LHCN-M2 (cell line): ENCODE measurements around the gene TMEM82. TPM values are rescaled to one million over a fixed set of nuclear protein-coding genes. Genes with fewer than 3 reads are reported as not detected.

Experiments
- DNase-seq: peaks from one replicate; pipeline ENCODE4 v3.0.0-alpha.2; 2012; ENCODE audit warnings: low read depth
- total RNA-seq: library from RNA; depleted of rRNA; stranded (reverse); fragments of >200 nt; gene quantifications from 2 replicates; pipeline ENCODE4 v1.2.3, GENCODE V29; 2014

Gene TMEM82
- total RNA-seq, 1 experiment from 2014 or later: 0.11 TPM

DNA sequence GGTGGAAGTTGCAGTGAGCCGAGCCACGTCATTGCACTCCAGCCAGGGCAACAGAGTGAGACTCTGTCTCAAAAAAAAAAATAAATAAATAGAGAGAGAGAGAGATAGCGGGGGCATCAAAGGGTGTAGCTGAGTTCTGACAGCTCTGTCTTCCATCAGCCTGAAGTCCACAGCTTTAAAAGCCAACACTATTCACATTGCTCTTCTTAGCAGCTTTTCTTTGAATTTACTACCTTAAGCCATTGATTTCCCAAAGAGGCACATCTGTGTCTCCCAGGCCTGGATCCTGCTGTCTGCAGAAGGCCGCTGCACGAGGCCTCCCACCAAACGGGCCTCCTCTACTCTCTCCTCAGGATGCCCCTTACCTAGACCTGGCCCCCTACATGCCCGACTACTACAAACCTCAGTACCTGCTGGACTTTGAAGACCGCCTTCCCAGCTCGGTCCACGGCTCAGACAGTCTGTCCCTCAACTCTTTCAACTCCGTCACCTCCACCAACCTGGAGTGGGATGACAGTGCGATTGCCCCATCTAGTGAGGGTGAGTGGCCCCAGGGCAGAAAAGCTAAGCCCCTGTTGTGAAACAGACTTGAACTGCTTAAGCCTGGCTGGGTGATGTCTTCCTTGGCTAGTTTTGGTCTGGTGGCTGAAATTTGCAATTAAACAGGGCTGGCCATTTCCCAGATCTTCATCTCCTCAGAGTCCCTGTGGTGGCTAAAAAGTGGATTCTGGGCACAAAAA lies 22.7 kb upstream of the TMEM82 start:
- no peak for DNase-seq

DNA sequence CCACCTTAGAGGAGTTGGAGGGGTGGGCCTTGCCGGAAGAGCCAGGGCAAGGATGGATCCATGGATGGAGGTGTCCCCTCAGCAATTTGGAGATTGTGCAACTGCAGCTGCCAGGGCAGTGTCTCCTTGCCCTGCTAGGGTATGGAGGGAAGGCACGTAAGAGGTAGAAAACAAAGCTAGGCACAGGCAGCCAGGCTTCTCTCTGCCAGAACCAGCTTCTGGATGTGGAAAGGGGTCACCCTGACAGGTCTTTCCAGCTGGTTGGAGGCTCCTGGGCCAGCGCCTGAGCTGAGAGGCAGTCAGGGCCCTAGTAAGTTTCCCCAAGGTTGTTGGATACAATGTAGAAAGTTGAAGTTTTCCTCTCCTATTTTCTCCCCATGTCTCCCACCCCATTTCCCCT lies 21.4 kb upstream of the TMEM82 start:
- DNase-seq: no peak

DNA sequence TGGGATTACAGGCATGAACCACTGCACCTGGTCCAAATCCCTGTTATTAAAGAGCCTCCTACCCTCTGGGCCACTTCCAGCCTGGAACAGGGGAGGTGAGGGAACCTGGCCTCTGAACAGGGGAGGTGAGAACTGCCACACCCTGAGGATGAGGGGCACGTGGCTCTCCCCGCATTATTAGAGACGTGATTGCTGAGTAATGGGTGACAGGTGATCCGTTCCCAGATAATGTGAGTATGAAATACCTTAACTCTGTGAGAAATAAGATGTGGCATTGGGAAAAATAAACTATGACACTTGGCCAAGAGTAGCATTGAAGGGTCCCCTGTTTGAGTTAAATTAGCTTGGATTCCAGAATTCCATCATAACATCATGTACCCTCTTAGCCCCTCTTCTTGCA lies 19.9 kb upstream of the TMEM82 start:
- DNase-seq: no peak

DNA sequence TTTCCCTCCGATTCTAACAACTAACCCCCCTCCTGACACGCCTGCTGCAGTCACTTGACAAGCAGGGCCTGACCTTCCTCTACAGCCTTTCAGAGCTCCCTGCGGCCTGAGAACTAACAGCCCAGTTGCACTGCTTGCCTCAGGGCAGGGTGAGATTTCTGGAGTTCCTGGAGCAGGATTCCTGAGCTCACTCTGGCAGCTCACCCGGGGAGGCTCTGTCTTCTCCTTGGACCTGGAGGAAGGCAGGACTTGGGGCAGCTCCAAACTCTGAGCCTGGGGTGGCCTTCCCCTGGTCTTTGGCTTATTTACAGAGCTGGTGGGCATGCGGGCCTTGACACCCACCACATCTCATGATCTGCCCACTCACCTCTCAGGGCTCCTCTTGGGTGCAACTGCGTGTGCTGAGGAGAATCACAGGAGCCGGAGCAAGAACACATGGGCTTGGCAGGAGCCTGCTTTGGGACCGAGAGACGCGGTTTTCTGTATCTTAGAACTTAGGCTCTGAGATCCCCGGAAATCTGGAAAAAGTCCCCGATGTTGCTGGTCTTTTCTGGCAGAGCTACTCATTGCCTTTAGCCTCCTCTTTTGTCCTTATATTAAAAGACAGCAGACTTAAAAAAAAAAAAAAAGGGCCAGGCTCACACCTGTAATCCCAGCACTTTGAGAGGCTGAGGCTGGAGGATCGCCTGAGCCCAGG lies 19.3 kb upstream of the TMEM82 start:
- DNase-seq: no peak

DNA sequence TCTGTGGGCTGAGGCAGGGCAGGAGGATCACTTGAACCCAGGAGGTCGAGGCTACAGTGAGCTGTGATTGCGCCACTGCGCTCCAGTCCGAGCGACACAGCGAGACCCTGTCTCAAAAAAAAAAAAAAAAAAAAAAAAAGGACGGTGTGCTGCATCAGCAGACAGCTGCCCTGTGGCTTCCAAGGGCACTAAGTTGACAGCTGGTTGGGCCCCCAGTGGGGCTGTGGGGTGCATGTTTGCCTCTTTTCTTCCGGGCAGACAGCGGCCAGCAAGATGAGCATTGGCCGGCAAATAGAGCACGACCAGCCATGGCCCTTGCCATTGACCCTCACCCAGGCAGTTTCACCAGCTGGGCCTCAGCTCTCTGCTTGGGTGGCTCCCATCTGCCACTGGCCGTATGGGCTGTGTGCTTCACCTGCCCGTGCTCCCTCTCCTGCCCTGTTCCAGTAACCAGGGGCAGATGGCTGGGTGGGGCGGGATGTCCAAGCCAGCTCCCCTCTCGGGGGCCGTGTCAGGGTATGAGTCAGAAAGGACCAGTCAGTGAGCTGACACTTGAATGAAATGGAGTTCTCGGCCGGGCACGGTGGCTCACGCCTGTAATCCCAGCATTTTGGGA lies 18.6 kb upstream of the TMEM82 start:
- DNase-seq: peak; percentile 20

DNA sequence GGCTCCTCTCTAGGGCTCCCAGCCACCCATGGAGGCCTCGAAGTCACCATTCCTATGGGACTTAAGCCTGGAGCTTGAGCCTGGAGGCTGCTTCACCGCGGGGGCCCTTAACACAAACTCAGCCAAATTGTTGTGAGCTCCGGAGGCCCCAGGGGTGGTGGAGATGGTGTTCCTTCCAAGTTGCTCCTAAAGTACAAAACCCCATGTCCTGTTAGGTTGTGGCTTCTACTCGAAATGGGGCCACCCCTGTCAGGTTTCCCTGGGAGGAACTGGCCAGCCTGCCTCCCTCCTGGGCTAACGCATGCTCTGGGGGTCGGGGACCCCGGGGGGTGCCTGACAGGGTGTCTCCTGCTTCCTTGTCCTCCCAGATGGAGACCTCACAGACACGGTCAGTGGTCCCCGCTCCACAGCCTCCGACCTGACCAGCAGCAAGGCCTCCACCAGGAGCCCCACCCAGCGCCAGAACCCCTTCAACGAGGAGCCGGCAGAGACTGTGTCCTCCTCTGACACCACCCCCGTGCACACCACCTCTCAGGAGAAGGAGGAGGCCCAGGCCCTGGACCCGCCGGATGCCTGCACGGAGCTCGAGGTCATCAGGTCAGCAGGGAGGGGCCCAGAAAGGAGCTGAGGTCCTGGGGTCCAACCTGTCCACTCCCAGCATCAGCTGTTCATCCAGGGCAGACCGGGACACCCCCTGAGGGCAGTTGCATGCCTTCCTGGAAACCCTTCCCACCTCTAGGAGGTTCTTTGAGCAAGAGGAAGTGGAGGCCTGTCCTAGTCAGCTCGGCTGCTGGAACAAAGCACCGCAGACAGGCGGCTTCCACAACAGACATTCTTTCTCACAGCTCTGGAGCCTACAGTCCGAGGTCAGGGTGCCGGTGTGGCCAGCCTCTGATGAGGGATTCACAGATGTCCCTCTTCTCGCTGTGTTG lies 17.1 kb upstream of the TMEM82 start:
- DNase-seq: no peak

DNA sequence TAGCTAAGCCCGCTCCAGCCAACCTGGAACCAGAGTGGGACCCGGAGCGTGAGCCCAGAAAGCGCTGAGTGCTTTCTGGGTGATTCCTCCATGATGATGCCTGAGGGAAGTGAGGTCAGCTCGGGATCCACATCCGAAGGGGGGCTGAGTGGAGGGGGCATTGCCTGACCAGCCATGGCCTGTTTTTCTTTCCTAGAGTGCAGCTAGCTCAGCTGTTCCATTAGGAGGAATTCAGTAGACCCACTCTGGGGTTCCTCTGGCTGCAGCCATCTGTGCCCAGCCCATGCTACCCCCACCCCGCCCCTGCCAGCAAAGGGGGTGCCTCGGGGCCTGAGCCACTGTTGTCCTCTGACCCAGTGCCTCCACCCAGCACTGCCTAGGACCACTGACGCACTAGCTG lies 15.8 kb upstream of the TMEM82 start:
- DNase-seq: no peak

DNA sequence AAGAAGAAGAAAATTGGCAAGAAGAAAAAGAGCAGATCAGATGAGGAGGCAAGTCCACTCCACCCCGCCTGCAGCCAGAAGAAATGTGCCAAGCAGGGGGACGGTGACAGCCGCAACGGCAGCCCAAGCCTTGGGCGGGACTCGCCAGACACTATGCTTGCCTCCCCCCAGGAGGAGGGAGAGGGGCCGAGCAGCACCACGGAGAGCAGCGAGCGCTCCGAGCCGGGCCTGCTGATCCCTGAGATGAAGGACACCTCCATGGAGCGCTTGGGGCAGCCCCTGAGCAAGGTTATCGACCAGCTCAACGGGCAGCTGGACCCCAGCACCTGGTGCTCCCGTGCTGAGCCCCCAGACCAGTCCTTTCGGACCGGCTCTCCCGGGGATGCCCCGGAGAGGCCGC lies 15.3 kb upstream of the TMEM82 start:
- no peak for DNase-seq

DNA sequence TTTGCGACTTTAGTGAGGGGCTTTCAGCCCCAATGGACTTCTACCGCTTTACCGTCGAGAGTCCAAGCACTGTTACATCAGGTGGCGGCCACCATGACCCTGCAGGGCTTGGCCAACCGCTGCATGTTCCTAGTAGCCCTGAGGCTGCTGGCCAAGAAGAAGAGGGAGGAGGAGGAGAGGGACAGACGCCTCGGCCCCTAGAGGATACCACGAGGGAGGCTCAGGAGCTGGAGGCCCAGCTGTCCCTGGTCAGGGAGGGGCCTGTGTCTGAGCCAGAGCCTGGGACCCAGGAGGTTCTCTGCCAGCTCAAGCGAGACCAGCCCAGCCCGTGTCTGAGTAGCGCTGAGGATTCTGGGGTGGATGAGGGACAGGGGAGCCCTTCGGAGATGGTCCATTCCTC lies 14.9 kb upstream of the TMEM82 start:
- DNase-seq: no peak

DNA sequence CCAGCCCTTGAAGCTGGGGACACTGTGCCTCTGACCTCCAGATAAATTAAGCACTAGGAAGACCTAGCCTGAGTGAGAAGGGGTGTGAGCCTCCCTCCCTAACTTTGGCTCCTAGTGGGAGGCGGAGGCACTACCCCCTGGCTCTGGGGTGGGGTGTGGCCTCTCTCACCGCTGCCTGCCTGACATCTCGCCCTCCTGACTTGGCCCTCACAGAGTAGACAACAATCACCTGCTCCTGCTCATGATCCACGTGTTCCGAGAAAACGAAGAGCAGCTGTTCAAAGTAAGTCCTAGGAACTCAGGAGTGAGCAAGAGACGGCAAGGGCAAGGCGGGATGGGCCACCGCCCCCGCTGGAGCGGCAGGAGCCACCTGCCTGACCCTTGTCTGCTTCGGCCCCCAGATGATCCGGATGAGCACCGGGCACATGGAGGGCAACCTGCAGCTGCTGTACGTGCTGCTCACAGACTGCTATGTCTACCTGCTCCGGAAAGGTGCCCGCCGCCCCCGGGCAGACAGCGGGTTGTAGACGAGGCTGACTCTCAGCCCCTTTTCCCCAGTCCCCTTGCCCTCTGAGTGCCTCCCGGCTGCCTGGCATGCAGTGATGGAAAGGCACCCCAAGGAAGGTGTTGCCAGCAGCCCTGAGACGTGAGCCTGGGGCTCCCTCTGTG lies 14.3 kb upstream of the TMEM82 start:
- DNase-seq: no peak

DNA sequence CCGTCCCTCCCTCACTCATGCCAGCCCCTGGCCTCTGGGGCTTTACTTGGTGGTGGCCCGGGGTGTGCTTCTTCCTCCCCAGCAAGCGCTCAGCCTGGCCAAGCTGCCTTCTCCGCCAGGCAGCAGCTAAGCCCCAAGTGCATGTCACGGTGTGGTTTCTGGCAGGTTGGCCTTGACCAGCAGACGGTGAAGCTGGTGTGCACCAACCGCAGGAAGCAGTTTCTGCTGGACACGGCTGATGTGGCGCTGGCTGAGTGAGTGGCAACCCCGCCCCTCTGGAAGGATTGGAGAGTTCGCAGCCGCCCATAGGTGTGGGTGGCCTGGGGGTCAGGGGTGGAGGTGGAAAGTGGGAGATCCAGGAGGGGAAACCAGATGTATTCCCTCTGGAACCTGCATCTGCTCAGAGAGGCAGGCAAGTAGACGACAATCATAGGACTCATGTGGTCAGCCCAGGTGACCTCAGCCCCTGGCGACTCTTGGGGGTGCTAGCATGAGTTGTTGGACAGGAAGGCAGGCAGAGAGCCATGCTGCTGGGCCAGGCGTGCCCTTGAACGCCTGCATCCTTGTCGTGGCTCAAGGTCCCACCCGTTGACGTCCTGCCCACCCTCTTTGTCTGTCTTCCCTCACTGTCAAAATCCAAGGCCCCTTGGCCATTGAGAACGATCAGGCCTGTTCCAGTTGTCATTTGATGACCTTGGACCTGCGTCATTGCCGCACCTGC lies 13.2 kb upstream of the TMEM82 start:
- DNase-seq: no peak

DNA sequence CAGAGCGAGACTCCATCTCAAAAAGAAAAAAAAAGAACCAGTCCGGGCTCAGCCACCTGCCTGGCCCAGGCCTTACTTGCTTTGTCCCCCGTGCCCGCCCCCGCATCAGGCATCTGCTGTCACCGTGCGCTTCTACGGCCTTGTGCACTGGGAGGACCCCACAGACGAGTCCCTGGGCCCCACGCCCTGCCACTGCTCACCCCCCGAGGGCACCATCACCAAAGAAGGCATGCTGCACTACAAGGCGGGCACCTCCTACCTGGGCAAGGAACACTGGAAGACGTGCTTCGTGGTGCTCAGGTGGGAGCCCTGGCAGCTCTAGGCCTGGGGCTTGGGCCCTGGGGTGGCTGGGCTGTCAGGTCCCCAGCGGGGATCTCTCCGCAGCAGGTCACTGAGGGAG lies 11.9 kb upstream of the TMEM82 start:
- DNase-seq: no peak

DNA sequence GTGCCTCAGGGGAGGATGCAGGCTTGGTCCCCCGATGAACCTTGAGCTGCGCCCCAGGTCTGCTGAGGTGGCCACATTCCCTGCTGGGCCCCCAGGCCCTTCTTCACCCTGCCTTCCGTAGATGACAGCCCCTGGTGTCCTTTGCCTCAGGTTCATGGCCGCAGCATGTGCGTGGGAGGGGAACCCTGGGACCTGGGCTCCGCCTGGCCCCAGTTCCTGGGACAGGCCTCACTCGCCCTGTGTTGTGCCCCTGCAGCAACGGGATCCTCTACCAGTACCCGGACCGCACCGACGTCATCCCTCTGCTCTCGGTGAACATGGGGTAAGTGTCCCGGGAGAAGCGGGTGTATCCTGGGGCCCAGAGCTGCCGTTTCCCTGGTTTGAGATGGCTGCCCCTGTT lies 11.4 kb upstream of the TMEM82 start:
- no peak for DNase-seq

DNA sequence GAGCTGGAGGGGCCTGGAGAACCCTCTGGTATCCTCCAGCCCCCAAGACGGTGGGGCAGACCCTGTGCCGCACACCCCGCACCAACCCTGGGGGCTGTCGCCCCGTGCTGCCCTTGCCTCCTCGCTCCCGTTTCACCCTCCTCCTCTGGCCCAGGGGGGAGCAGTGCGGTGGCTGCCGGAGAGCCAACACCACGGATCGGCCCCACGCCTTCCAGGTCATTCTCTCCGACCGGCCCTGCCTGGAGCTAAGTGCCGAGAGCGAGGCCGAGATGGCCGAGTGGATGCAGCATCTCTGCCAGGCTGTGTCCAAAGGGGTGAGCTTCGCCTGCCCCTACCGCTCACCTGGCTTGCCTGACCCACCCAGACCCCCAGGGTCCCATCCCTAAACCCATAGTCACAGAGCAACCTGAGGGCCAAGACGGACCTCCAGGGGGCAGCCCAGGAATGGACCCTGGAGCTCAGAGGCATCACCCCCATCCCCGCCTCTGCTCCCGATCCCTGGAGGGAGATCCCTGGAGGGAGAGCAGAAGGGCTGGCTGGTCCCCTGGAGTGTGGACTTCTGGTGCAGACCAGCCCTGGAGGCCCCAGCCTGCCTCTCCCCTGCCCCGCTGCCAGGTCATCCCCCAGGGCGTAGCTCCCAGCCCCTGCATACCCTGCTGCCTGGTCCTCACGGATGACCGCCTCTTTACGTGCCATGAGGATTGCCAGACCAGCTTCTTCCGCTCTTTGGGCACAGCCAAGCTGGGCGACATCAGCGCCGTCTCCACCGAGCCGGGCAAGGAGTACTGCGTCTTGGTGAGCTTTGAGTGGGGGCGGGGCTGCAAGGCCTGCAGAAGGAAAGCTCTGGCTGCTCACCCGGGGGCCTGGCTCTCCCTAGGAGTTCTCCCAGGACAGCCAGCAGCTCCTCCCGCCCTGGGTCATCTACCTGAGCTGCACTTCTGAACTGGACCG lies 10.3 kb upstream of the TMEM82 start:
- no peak for DNase-seq

DNA sequence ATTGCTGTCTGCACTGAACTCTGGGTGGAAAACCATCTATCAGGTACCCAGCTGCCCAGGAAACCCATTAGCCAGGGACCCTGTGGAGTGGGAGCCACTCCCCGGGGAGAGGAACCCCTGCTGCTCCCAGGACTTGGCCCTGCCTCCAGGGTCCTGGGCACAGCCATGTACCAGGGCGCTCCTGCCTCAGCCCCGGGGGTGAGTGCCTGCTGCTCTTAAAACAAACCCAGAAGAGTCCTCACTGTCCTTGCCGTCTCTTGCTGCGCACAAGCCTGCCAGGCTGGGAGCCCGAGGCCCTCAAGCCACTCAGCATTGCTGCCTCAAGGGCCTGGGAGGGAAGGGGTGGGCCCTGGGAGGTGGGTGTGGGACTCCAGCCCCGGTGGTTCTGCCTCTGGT lies 9.6 kb upstream of the TMEM82 start:
- no peak for DNase-seq

DNA sequence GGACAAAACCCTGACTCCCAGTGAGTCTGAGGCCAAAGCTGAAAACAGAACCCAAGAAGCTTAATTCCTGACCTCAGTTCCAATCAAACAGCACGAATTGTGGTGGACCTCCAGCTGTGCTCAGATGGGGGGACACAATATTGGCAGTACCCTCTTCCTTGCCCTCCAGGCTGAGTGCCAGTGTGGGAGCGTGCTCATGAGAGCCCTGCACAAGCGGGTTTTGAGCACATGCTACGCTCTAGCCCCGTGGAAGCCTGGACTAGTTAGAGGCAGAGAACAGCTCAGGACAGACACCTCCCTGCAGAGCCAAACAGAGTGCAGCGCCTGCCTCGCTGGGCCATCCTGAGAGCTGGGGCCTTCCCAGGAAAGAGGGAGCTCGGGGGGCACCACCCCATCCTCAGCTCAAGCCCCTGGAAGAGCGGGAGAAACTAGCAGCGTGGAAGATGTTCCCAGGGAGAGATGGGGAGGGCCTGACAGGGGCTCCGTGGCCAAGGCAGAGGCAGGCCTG lies 9.0 kb upstream of the TMEM82 start:
- no peak for DNase-seq

DNA sequence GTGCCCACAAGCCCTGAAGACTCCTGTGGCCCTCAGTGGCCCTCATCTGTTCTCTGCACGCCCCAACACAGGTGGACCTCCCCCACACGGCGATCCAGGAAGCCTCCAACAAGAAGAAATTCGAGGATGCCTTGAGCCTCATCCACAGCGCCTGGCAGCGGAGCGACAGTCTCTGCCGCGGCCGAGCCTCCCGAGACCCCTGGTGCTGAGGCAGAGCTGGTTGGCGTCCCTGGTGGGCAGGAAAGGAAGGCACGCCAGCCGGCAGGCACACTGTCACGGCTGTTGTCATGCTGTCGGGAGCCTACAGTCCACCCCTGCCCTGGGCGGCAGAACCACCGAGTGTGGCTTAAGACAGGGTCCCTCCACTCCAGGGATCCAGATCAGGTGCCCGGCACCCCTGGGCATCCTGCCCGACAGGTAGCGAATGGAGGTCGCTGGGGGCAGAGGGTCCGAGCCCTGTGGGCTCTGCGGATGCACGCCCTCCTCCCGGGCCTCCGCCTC lies 8.5 kb upstream of the TMEM82 start:
- DNase-seq: no peak

DNA sequence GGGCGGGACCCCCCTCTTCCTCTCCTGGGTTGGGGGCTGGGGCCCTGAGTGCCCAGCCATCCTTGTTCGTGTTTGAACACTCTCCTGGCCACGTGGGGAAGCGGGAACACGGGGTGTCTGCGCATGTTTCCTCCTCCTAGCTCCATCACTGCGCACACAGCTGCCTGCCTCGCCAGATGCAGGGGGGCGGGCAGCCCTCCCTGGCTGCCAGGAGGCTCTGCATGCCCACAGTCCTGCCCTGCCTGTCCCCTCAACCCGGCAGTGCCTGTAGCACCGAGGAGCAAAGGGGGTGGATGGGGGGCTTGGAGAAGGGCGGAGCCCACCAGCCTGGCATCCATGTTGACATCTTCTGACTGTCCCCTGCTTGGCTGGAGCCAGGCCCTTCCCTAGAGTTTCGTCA lies 8.0 kb upstream of the TMEM82 start:
- no peak for DNase-seq

DNA sequence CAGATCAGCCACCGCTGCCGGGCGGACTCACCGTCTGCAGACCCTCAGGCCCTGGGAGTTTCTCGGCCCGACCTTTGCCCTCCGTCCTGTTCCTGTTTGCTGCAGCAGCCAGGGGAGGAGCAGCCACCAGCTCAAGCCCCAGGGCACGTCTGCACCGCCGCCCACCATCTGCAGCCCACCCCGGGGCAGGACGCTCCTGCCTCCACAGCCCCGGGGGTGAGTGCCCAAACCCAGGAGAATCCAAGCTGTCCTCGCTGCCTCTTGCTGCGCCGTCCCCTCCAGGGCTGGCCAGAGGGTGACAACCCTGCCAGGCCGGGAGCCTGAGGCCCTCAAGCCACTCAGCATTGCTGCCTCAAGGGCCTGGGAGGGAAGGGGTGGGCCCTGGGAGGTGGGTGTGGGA lies 7.4 kb upstream of the TMEM82 start:
- no peak for DNase-seq
